HEK293T (cell line): ENCODE measurements around the gene RNF113B.
A peak's percentile ranks its signal among the peaks of the same experiment; 100 is the strongest.

ENCODE experiments used
- CTCF ChIA-PET: fragments of 350-600 bp; formaldehyde crosslinking; extraction: SDS; loops from one replicate; lab custom pipeline; 2021; ENCODE audit warnings: antibody characterized with exemption, inconsistent platforms; lab: Yijun Ruan, JAX
- POLR2A ChIA-PET: fragments of 350-600 bp; formaldehyde crosslinking; extraction: SDS; loops from one replicate; lab custom pipeline; 2020; ENCODE audit warnings: antibody characterized with exemption, inconsistent platforms; lab: Yijun Ruan, JAX
- DNase-seq: peaks from one replicate; pipeline ENCODE4 v3.0.0; 2012; ENCODE audit warnings: mixed read lengths; ENCODE audit errors: extremely low spot score
- ARNT ChIP-seq: fragments of 450-650 bp; IDR thresholded peaks from 2 replicates; pipeline ENCODE4 v1.6.1; 2017; ENCODE audit warnings: mild to moderate bottlenecking
- BHLHE40 ChIP-seq: fragments of 450-650 bp; IDR thresholded peaks from 2 replicates; pipeline ENCODE4 v1.6.1; 2016; ENCODE audit warnings: mild to moderate bottlenecking, moderate library complexity, borderline replicate concordance
- CTBP1 ChIP-seq: fragments of 450-650 bp; IDR thresholded peaks from 2 replicates; pipeline ENCODE4 v1.6.1; 2016; ENCODE audit warnings: borderline replicate concordance
- ELF4 ChIP-seq: fragments of 450-650 bp; IDR thresholded peaks from 2 replicates; pipeline ENCODE4 v1.6.1; 2017; ENCODE audit warnings: antibody characterized with exemption
- FOXA1 ChIP-seq: fragments of 450-650 bp; IDR thresholded peaks from 2 replicates; pipeline ENCODE4 v1.6.1; 2016; ENCODE audit warnings: mild to moderate bottlenecking
- FOXK2 ChIP-seq: fragments of 450-650 bp; IDR thresholded peaks from 2 replicates; pipeline ENCODE4 v1.6.1; 2016; ENCODE audit warnings: mild to moderate bottlenecking
- FOXM1 ChIP-seq: fragments of 450-650 bp; IDR thresholded peaks from 2 replicates; pipeline ENCODE4 v1.6.1; 2017; ENCODE audit warnings: mild to moderate bottlenecking, borderline replicate concordance
- HDGF ChIP-seq: fragments of 450-650 bp; IDR thresholded peaks from 2 replicates; pipeline ENCODE4 v1.6.1; 2017; ENCODE audit warnings: antibody characterized with exemption, borderline replicate concordance
- L3MBTL2 ChIP-seq: fragments of 450-650 bp; conservative IDR thresholded peaks from 2 replicates; pipeline ENCODE4 v1.6.1; 2016; ENCODE audit warnings: mild to moderate bottlenecking
- LEF1 ChIP-seq: fragments of 450-650 bp; IDR thresholded peaks from 2 replicates; pipeline ENCODE4 v1.6.1; 2017; ENCODE audit warnings: mild to moderate bottlenecking, borderline replicate concordance
- NFRKB ChIP-seq: fragments of 450-650 bp; IDR thresholded peaks from 2 replicates; pipeline ENCODE4 v1.6.1; 2016; ENCODE audit warnings: mild to moderate bottlenecking, moderate library complexity
- PKNOX1 ChIP-seq: fragments of 450-650 bp; IDR thresholded peaks from 2 replicates; pipeline ENCODE4 v1.6.1; 2016
- SP1 ChIP-seq: fragments of 450-650 bp; IDR thresholded peaks from 2 replicates; pipeline ENCODE4 v1.6.1; 2017
- SUZ12 ChIP-seq: fragments of 450-650 bp; IDR thresholded peaks from 2 replicates; pipeline ENCODE4 v1.6.1; 2016; ENCODE audit warnings: mild to moderate bottlenecking
- TARDBP ChIP-seq: fragments of 450-650 bp; IDR thresholded peaks from 2 replicates; pipeline ENCODE4 v1.6.1; 2016
- ZNF384 ChIP-seq: fragments of 450-650 bp; IDR thresholded peaks from 2 replicates; pipeline ENCODE4 v1.6.1; 2016

The RNF113B gene

GRCh38 chr13:98216135-98216565 is 39.1 kb upstream of the RNF113B start:
- ChIA-PET CTCF (no interaction called here), POLR2A (no interaction called here)
- DNase-seq, result peak; percentile 45
- no peak for TF ChIP-seq SP1

- ChIA-PET POLR2A (no interaction called here), CTCF (no interaction called here)
- DNase-seq, result no peak
- no peak for TF ChIP-seq SP1
- TF ChIP-seq HDGF, result no peak
- no peak for TF ChIP-seq FOXA1
- TF ChIP-seq CTBP1, result no peak
- no peak for TF ChIP-seq TARDBP
- TF ChIP-seq ZNF384, result no peak
- no peak for TF ChIP-seq ELF4
- no peak for TF ChIP-seq PKNOX1
- TF ChIP-seq SUZ12, result no peak
- TF ChIP-seq NFRKB, result no peak
- TF ChIP-seq BHLHE40, result no peak
- TF ChIP-seq L3MBTL2, result no peak
- TF ChIP-seq FOXK2, result no peak
- TF ChIP-seq FOXM1, result no peak
- no peak for TF ChIP-seq LEF1
- no peak for TF ChIP-seq ARNT
Measured at GRCh38 chr13:98215508-98215907, 38.4 kb upstream of the RNF113B start.

- POLR2A ChIA-PET, result no interaction called here
- no peak for DNase-seq
- CTCF ChIA-PET, result interaction anchor here (0.6 kb wide), 1 partner anchor 10 kb away, joined by 3 read pairs; no protein-coding TSS in a partner anchor
- TF ChIP-seq FOXK2 (no peak), HDGF (no peak), ZNF384 (no peak), SUZ12 (no peak), TARDBP (no peak), SP1 (no peak), FOXA1 (no peak), FOXM1 (no peak), L3MBTL2 (no peak), NFRKB (no peak), ARNT (no peak), PKNOX1 (no peak), LEF1 (no peak), BHLHE40 (no peak), ELF4 (no peak), CTBP1 (no peak)
Measured at GRCh38 chr13:98214707-98215106, 37.6 kb upstream of the RNF113B start.

DNA sequence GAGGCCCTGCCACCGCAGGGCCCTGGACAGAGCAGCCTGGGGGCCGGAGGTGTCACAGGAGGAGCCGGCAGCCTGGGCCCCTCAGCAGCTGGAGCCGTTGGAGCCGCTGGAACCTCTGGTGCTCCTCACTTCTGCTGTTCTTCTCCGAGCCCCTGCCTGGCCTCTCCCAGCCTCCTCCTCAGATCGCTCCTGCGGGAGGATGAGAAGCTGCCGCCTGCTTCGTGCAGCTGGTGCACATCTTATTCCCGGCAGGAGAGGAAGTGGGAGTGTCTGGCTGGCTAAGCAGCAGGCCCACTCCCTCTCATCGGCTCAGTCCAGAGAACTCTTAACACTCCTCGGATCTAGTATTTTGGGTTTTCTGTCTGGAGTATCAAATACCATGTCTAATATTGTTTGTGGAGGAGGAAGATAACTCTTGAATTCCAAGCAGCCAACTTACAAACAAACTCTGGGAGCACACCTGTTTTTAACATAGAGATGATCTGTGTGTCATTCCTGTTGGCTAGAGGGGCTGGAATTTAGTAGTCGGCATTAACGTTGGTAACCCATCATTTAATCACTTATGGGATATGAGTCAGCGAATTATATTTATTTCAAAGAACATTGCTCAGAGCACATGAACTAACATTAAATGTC is 37.1 kb upstream of the RNF113B start:
- TF ChIP-seq PKNOX1 (no peak), FOXA1 (no peak), TARDBP (no peak), BHLHE40 (no peak), L3MBTL2 (no peak)
- ChIA-PET CTCF (interaction anchor here (0.6 kb wide), 1 partner anchor 11 kb away, joined by 3 read pairs; no protein-coding TSS in a partner anchor), POLR2A (no interaction called here)
- no peak for DNase-seq

DNA sequence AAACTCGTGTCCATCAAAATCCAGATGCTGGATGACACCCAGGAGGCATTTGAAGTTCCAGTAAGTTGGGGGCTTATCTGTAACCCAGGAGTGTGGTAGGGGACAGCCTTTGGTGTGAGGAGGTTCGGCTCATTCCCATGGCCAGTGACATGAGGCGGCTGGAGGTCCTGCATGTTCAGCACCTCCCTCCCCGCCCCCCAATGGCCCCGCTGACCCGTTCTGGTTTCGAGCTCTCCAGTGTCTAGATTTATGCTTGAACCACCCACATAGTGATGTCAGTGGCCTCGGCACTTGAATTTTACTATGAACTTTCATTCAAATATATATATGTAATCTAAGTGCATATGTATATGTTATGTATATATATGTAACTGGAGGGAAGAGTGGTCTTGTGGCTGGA is 36.3 kb upstream of the RNF113B start:
- ChIA-PET POLR2A (no interaction called here), CTCF (no interaction called here)
- TF ChIP-seq ELF4 (no peak), CTBP1 (no peak), ARNT (no peak), LEF1 (no peak), L3MBTL2 (no peak), ZNF384 (no peak), NFRKB (no peak), SP1 (no peak), TARDBP (no peak), FOXM1 (no peak), FOXA1 (no peak), BHLHE40 (no peak)
- DNase-seq, result no peak

GRCh38 chr13:98212763-98213162 is 35.7 kb upstream of the RNF113B start:
- DNase-seq, result no peak
- ChIA-PET POLR2A (no interaction called here), CTCF (no interaction called here)
- no peak for TF ChIP-seq ELF4
- no peak for TF ChIP-seq ZNF384

DNA sequence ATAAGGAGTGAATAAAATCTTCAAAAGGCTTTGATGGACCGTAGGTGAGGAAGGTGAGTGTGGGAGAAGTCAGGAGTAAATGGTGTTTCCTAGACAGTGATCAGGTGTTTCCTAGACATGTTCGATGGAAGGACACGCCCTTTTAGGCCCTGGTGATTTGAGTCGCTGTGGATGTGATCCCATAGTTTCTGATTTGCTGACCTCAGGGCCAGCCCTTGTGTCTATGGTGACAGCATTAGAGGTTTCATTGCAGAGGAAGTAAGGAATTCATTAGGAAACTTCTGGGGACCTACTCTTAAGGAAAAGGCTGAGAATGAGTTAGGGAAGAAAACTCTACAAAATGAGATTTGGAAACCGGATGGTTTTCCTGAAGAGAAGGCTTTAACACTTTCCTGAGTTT is 31.5 kb upstream of the RNF113B start:
- ChIA-PET CTCF (no interaction called here), POLR2A (no interaction called here)
- DNase-seq, result no peak
- TF ChIP-seq LEF1 (no peak), ZNF384 (no peak), PKNOX1 (no peak), HDGF (no peak), FOXA1 (no peak), SP1 (no peak), CTBP1 (no peak), BHLHE40 (no peak), L3MBTL2 (no peak), ARNT (no peak), ELF4 (no peak), SUZ12 (no peak)
